IMR-90 (cell line): ENCODE data around the gene BHLHA15. TPM values are rescaled to one million over a fixed set of nuclear protein-coding genes. Genes with fewer than 3 reads are reported as not detected.

Experiments used
- ATAC-seq: fragments of 200-7000 bp; cut with Tn5 transposase; 2 replicates; pipeline ENCODE4 v1.9.1; 2020; ENCODE audit warnings: low read depth, mild to moderate bottlenecking, moderate library complexity
- BruUV-seq: library from RNA; stranded (reverse); fragments of 400-500 nt; replicated peaks from 2 replicates; lab custom pipeline; 2021; lab: Mats Ljungman, UMichigan
- CTCF ChIA-PET: fragments of 300-600 bp; formaldehyde crosslinking; extraction: SDS; loops from one replicate; lab custom pipeline; 2021; ENCODE audit warnings: antibody characterized with exemption; lab: Yijun Ruan, JAX
- POLR2A ChIA-PET: fragments of 300-600 bp; sonication (Branson Sonifier 250); formaldehyde crosslinking; loops from one replicate; lab custom pipeline; 2022; ENCODE audit warnings: antibody characterized with exemption; ENCODE audit not compliant: unreplicated experiment; lab: Charles Lee
- DNase-seq: peaks from one replicate; pipeline ENCODE4 v3.0.0; 2013
- H2AFZ ChIP-seq: replicated peaks from 2 replicates; pipeline ENCODE3; 2013; ENCODE audit warnings: low read length, mild to moderate bottlenecking; ENCODE audit not compliant: poor library complexity
- H2AK5ac ChIP-seq: 2 replicates; pipeline ENCODE4 v1.6.1; 2013; ENCODE audit warnings: low read depth, low read length, inconsistent platforms
- H2AK9ac ChIP-seq: replicated peaks from 2 replicates; pipeline ENCODE3; 2013; ENCODE audit warnings: mild to moderate bottlenecking, low read depth, low read length, moderate library complexity; ENCODE audit not compliant: poor library complexity
- H2BK120ac ChIP-seq: 2 replicates; pipeline ENCODE4 v1.6.1; 2013; ENCODE audit warnings: low read depth, low read length, inconsistent platforms
- H2BK15ac ChIP-seq: 3 replicates; pipeline ENCODE4 v1.6.1; 2013; ENCODE audit warnings: low read depth, low read length, inconsistent platforms
- H2BK20ac ChIP-seq: 2 replicates; pipeline ENCODE4 v1.6.1; 2013; ENCODE audit warnings: low read depth, mild to moderate bottlenecking, inconsistent platforms, low read length, moderate library complexity
- H2BK5ac ChIP-seq: 2 replicates; pipeline ENCODE4 v1.6.1; 2013; ENCODE audit warnings: mild to moderate bottlenecking, low read depth, low read length, inconsistent platforms; ENCODE audit not compliant: poor library complexity, severe bottlenecking
- H3K14ac ChIP-seq: replicated peaks from 2 replicates; pipeline ENCODE4 v1.6.1; 2013; ENCODE audit warnings: low read depth, low read length, inconsistent platforms
- H3K18ac ChIP-seq: 2 replicates; pipeline ENCODE4 v1.6.1; 2013; ENCODE audit warnings: low read depth, low read length, control low read depth
- H3K23ac ChIP-seq: 2 replicates; pipeline ENCODE4 v1.6.1; 2013; ENCODE audit warnings: low read depth, low read length, inconsistent platforms
- H3K27ac ChIP-seq: 2 replicates; pipeline ENCODE4 v1.5.1; 2013; ENCODE audit warnings: mild to moderate bottlenecking, control low read depth, low read length; ENCODE audit not compliant: insufficient read depth
- H3K27me3 ChIP-seq: 2 replicates; pipeline ENCODE4 v1.6.1; 2013; ENCODE audit warnings: low read length; ENCODE audit not compliant: control insufficient read depth, insufficient read depth
- H3K36me3 ChIP-seq: 2 replicates; pipeline ENCODE4 v1.6.1; 2013; ENCODE audit warnings: low read length, mixed read lengths; ENCODE audit not compliant: control insufficient read depth, insufficient read depth
- H3K4ac ChIP-seq: 2 replicates; pipeline ENCODE4 v1.6.1; 2013; ENCODE audit warnings: low read depth, low read length, inconsistent platforms
- H3K4me1 ChIP-seq: 2 replicates; pipeline ENCODE4 v1.6.1; 2013; ENCODE audit warnings: low read length, mixed read lengths; ENCODE audit not compliant: control insufficient read depth, insufficient read depth
- H3K4me2 ChIP-seq: 2 replicates; pipeline ENCODE4 v1.6.1; 2013; ENCODE audit warnings: low read depth, mild to moderate bottlenecking, control low read depth, low read length, moderate library complexity
- H3K4me3 ChIP-seq: 2 replicates; pipeline ENCODE4 v1.5.1; 2013; ENCODE audit warnings: low read depth, mild to moderate bottlenecking, control low read depth, low read length, moderate library complexity; ENCODE audit not compliant: insufficient read depth
- H3K56ac ChIP-seq: 2 replicates; pipeline ENCODE4 v1.6.1; 2013; ENCODE audit warnings: low read length, inconsistent platforms; ENCODE audit not compliant: insufficient read depth; ENCODE audit errors: extremely low read depth
- H3K79me1 ChIP-seq, 2 experiments: 2 replicates each; pipeline ENCODE4 v1.6.1; 2013; ENCODE audit warnings: low read length in 2 of 2, inconsistent platforms in 1 of 2, low read depth in 1 of 2
- H3K9ac ChIP-seq: 2 replicates; pipeline ENCODE4 v1.6.1; 2013; ENCODE audit warnings: low read depth, low read length, control low read depth
- H3K9me1 ChIP-seq: 2 replicates; pipeline ENCODE4 v1.6.1; 2013; ENCODE audit warnings: low read length, inconsistent platforms; ENCODE audit not compliant: insufficient read depth
- H3K9me3 ChIP-seq: 2 replicates; pipeline ENCODE4 v1.6.1; 2013; ENCODE audit warnings: low read length; ENCODE audit not compliant: control insufficient read depth, insufficient read depth
- H4K20me1 ChIP-seq: 2 replicates; pipeline ENCODE4 v1.6.1; 2013; ENCODE audit warnings: low read length, inconsistent platforms; ENCODE audit not compliant: insufficient read depth
- H4K5ac ChIP-seq: 2 replicates; pipeline ENCODE4 v1.6.1; 2013; ENCODE audit warnings: mild to moderate bottlenecking, low read depth, low read length, control low read depth
- H4K8ac ChIP-seq, 2 experiments: 2 replicates each; pipeline ENCODE4 v1.6.1; 2013; ENCODE audit warnings: low read depth in 2 of 2, low read length in 2 of 2, control low read depth in 1 of 2, inconsistent platforms in 1 of 2
- H4K91ac ChIP-seq: 2 replicates; pipeline ENCODE4 v1.6.1; 2013; ENCODE audit warnings: low read depth, low read length, inconsistent platforms; ENCODE audit not compliant: insufficient read depth
- BHLHE40 ChIP-seq: fragments of 150-350 bp; IDR thresholded peaks from 2 replicates; pipeline ENCODE4 v1.6.1; 2016; ENCODE audit warnings: mild to moderate bottlenecking, low read depth, low read length
- CHD1 ChIP-seq: IDR thresholded peaks from 2 replicates; pipeline ENCODE4 v1.6.1; 2012; ENCODE audit warnings: low read depth, low read length, improper control_type of control experiment
- ELK1 ChIP-seq: fragments of 150-350 bp; IDR thresholded peaks from 2 replicates; pipeline ENCODE4 v1.6.1; 2016; ENCODE audit warnings: low read depth, mild to moderate bottlenecking, low read length, moderate library complexity, borderline replicate concordance
- FOS ChIP-seq: fragments of 150-350 bp; IDR thresholded peaks from 2 replicates; pipeline ENCODE4 v1.6.1; 2016; ENCODE audit warnings: low read depth, low read length
- MAFK ChIP-seq: IDR thresholded peaks from 2 replicates; pipeline ENCODE4 v1.6.1; 2012; ENCODE audit warnings: low read depth, low read length, improper control_type of control experiment
- MAZ ChIP-seq: IDR thresholded peaks from 2 replicates; pipeline ENCODE4 v1.6.1; 2012; ENCODE audit warnings: low read depth, mild to moderate bottlenecking, low read length, improper control_type of control experiment, moderate library complexity, borderline replicate concordance
- POLR2A ChIP-seq: IDR thresholded peaks from 2 replicates; pipeline ENCODE4 v1.6.1; 2012; ENCODE audit warnings: mild to moderate bottlenecking, low read depth, low read length
- SMC3 ChIP-seq: fragments of 150-350 bp; IDR thresholded peaks from 2 replicates; pipeline ENCODE4 v1.6.1; 2016; ENCODE audit warnings: low read depth, mild to moderate bottlenecking, antibody characterized with exemption, low read length, moderate library complexity
- WGBS, 2 experiments: methylation state at CpG; one replicate each; pipeline versions ENCODE4 v1.1.5 to v1.1.7; 2013; ENCODE audit warnings: missing lambda C conversion rate in 2 of 2; ENCODE audit not compliant: insufficient read length in 1 of 2; ENCODE audit errors: extremely low coverage in 2 of 2; 5-methylcytosine and 5-hydroxymethylcytosine counted together
- dilution Hi-C: fragments of 300-500 bp; cut with HindIII; formaldehyde crosslinking; loops from one replicate; pipeline ENCODE4 v1.14.3; 2018; ENCODE audit warnings: low sequenced_read_pairs; ENCODE audit not compliant: unreplicated experiment
- in situ Hi-C: fragments of 300-500 bp; cut with MboI; formaldehyde crosslinking; loops from 3 replicates; pipeline ENCODE4 v1.14.3; 2019; ENCODE audit warnings: low sequenced_read_pairs, inconsistent platforms, mixed read lengths
- intact Hi-C: fragments of 100-400 bp; cut with micrococcal nuclease; formaldehyde crosslinking; loops from 2 replicates; pipeline ENCODE4 v1.10.0; 2022
- polyA plus RNA-seq, 3 experiments: library from polyadenylated mRNA; depleted of rRNA; stranded (reverse); fragments of >200 nt; gene quantifications; 2 replicates each; pipeline ENCODE4 v1.2.3, GENCODE V29; 2012; ENCODE audit warnings: low replicate concordance in 1 of 3
- total RNA-seq: library from RNA; depleted of rRNA; stranded (reverse); fragments of >200 nt; gene quantifications from 2 replicates; pipeline ENCODE4 v1.2.3, GENCODE V29; 2012

Gene BHLHA15
- total and polyA plus RNA-seq, 2 of the 4 experiments (the other 2 are of a cell fraction) = not detected

GRCh38 chr7:98175260-98175940 is 35.8 kb upstream of the BHLHA15 start:
- H2BK15ac ChIP-seq = no peak overlapping the region
- H2BK120ac ChIP-seq = no peak overlapping the region
- DNase-seq (no peak), ATAC-seq (no peak)
- H4K91ac ChIP-seq = no peak overlapping the region
- H3K23ac ChIP-seq = no peak overlapping the region
- no peaks in the 10 kb centered on the region; the same call in 1 of the 2 replicates for H3K4me1 ChIP-seq
- no peak overlapping the region for H3K9ac ChIP-seq
- H4K5ac ChIP-seq = no peak overlapping the region
- no peak overlapping the region for H3K4me2 ChIP-seq
- H4K8ac ChIP-seq = no peak overlapping the region
- no TSS peak for BruUV-seq
- no peak overlapping the region for H2AK5ac ChIP-seq
- no peaks in the 10 kb centered on the region for H3K27me3 ChIP-seq
- H3K79me1 ChIP-seq = no peaks in the 10 kb centered on the region
- CTCF ChIA-PET = interaction anchor here (1.0 to 1.7 kb wide), 2 partner anchors 9 to 14 kb away, joined by 3 to 5 read pairs; no protein-coding TSS in a partner anchor
- POLR2A ChIA-PET = no interaction called here
- peaks cover 6% of the 10 kb centered on the region; the same call in 1 of the 2 replicates for H3K9me1 ChIP-seq
- H3K4ac ChIP-seq = no peak overlapping the region
- H2AK9ac ChIP-seq = no peak overlapping the region
- H2AFZ ChIP-seq = no peak overlapping the region
- dilution Hi-C loops = no loop called here
- no peak overlapping the region for H3K56ac ChIP-seq
- no peaks in the 10 kb centered on the region for H3K9me3 ChIP-seq
- no peak overlapping the region for H3K14ac ChIP-seq
- WGBS, 2 experiments = 50% methylated on average over 1 of the region's 8 CpGs; no CpG with 5 or more reads in 1 of the 2 experiments
- intact Hi-C loops = no loop called here
- H3K27ac ChIP-seq = no peak overlapping the region
- peaks cover 11% of the 10 kb centered on the region; the same call in 1 of the 2 replicates for H3K36me3 ChIP-seq
- H2BK5ac ChIP-seq = no peak overlapping the region
- no peak overlapping the region for H2BK20ac ChIP-seq
- no peak overlapping the region for H3K18ac ChIP-seq
- in situ Hi-C loops = no loop called here
- H4K20me1 ChIP-seq = no peaks in the 10 kb centered on the region
- no peak for TF ChIP-seq POLR2A
- no peak for TF ChIP-seq BHLHE40
- TF ChIP-seq SMC3 = no peak
- no peak for TF ChIP-seq FOS
- no peak for TF ChIP-seq CHD1
- TF ChIP-seq ELK1 = no peak
- no peak for TF ChIP-seq MAZ
- TF ChIP-seq MAFK = no peak
- no peak overlapping the region for H3K4me3 ChIP-seq
